DMS79 treated with DMSO at 0.1 percent for 48 hours (cell line): ENCODE data around the gene PCSK5.
"Not testable (repeated sequence)": the region's sequence is repeated elsewhere in the genome, so short reads cannot be mapped to it uniquely, and the experiment has no call there.

Source experiments
- DNase-seq: peaks from one replicate; lab custom pipeline; 2025; lab: John Stamatoyannopoulos, UW

PCSK5 gene

GRCh38 chr9:76311537-76311936 lies 421.1 kb downstream of the PCSK5 start:
- DNase-seq, result no peak

GRCh38 chr9:76313771-76314170 lies 423.3 kb downstream of the PCSK5 start:
- DNase-seq, result no peak

- DNase-seq, result no peak
Observed at GRCh38 chr9:76314321-76314720, 423.8 kb downstream of the PCSK5 start.

GRCh38 chr9:76316069-76316468 lies 425.6 kb downstream of the PCSK5 start:
- no peak for DNase-seq

GRCh38 chr9:76319466-76319865 lies 429.0 kb downstream of the PCSK5 start:
- DNase-seq, result not testable (repeated sequence)

GRCh38 chr9:76321195-76321828 lies 430.8 kb downstream of the PCSK5 start:
- no peak for DNase-seq

- no peak for DNase-seq
Observed at GRCh38 chr9:76322810-76323209, 432.3 kb downstream of the PCSK5 start.

GRCh38 chr9:76323490-76323889 lies 433.0 kb downstream of the PCSK5 start:
- no peak for DNase-seq

- DNase-seq, result not testable (repeated sequence)
Observed at GRCh38 chr9:76324030-76324429, 433.6 kb downstream of the PCSK5 start.

GRCh38 chr9:76330034-76330433 lies 439.6 kb downstream of the PCSK5 start:
- DNase-seq, result no peak

- no peak for DNase-seq
Observed at GRCh38 chr9:76333388-76333787, 442.9 kb downstream of the PCSK5 start.

GRCh38 chr9:76333964-76334363 lies 443.5 kb downstream of the PCSK5 start:
- no peak for DNase-seq

- no peak for DNase-seq
Observed at GRCh38 chr9:76336027-76336426, 445.6 kb downstream of the PCSK5 start.

GRCh38 chr9:76338418-76338817 lies 447.9 kb downstream of the PCSK5 start:
- DNase-seq, result no peak

GRCh38 chr9:76341616-76342015 lies 451.1 kb downstream of the PCSK5 start:
- DNase-seq, result no peak

GRCh38 chr9:76342201-76342600 lies 451.7 kb downstream of the PCSK5 start:
- DNase-seq, result no peak

GRCh38 chr9:76342858-76343257 lies 452.4 kb downstream of the PCSK5 start:
- no peak for DNase-seq

GRCh38 chr9:76349865-76350264 lies 459.4 kb downstream of the PCSK5 start:
- DNase-seq, result no peak

GRCh38 chr9:76351006-76351405 lies 460.5 kb downstream of the PCSK5 start:
- DNase-seq, result no peak

GRCh38 chr9:76352026-76352620 lies 461.6 kb downstream of the PCSK5 start:
- no peak for DNase-seq

GRCh38 chr9:76353280-76353679 lies 462.8 kb downstream of the PCSK5 start:
- DNase-seq, result no peak

GRCh38 chr9:76354221-76354620 lies 463.7 kb downstream of the PCSK5 start:
- no peak for DNase-seq

GRCh38 chr9:76355886-76356285 lies 465.4 kb downstream of the PCSK5 start:
- no peak for DNase-seq

GRCh38 chr9:76357555-76357954 lies 467.1 kb downstream of the PCSK5 start:
- DNase-seq, result no peak
